ENCODE results near the gene HMX2.

Gene HMX2

DNA sequence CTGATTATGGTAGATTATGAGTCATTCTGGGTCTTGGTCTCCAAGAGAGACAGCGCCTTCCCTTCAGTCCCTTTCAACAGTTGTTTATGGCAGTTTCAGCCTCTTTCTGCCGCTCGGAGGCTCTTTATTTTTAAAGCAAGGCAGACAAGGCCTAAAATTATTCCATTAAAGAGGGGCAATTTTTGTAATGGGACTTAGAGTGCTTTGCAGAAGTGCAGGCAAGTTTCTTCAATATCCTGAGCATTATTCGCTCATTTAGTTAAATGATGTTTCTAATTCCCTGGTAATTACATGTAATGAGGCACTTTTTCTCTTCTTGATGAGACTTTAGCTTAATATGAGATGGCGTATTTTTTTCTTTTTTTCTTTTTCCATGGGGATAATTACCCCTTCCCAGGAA lies 39.8 kb downstream of the HMX2 start:
- peak; percentile 55 for DNase-seq (ENCODE audit: low spot score)

DNA sequence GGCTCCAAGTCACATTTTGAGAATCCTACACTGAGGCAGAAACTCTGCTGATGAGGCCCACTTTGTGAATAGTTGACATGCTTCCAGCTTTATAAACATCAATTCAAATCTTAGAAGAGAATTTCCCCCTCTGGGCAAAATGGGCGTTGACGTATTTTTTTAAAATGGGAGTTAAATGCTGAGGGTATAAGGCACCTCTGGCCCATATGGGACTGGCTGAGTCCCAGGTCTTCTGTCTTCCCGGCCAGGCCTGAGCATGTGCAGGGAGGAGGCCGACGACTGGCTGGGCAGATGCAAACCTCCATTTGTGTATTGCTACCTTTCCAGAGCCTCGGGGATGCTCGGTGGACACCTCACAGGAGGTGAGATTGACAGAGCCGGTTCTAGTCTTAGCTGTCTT lies 44.0 kb downstream of the HMX2 start:
- no peak for DNase-seq (ENCODE audit: low spot score)

DNA sequence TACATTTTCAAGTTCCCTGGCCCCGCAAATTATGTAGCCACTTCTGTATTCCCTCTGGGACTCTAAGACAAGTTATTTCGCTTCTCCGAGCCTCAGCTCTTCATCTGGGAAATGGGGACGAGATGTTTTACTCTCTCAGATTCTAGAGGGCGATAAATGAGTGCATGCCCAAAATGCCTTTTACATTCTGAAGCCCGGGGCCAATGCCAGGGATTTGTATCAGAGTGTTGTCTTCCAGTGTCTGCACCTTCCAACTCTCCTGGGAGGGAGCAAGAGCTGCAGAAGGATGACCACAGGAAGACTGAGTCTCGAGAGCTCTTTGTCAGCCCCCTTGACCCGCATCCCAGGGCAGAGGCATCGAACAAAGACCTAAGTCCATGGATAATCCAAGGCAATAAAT lies 46.1 kb downstream of the HMX2 start:
- DNase-seq (ENCODE audit: low spot score), result no peak

Measured in SK-N-DZ (cell line).